ENCODE measurements around the gene BCORL1.

The BCORL1 gene

DNA sequence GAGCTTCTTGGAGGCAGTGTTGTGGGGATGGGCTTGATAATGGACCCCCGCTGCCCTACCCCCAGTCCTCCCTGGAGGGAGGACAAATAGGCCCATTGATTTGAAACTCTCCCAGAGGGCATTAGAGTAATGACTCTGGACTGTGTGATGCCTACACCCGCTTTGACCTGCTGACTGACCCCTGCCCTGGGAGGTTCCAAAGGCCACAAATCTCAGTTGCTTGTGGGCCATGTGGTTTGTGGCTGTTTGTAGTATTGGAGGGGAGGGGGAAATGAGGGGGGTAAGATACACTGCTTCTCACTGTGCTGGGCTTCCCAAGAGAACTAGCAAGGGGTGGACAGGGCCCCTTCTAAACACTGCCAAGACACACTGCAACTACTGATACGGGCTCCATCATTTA is 27.6 kb upstream of the BCORL1 start:
- Histone ChIP-seq H3K36me3 (ENCODE audit: control insufficient read depth, insufficient read depth, low read length) (no peaks in the 10 kb centered on the region), H3K9ac (ENCODE audit: low read length) (no peak overlapping the region), H3K27me3 (ENCODE audit: control insufficient read depth, insufficient read depth, low read length) (peaks cover 10% of the 10 kb centered on the region), H3K9me3 (ENCODE audit: control insufficient read depth, low read length) (no peaks in the 10 kb centered on the region), H3K4me1 (ENCODE audit: control insufficient read depth, insufficient read depth, low read length) (peaks cover 8% of the 10 kb centered on the region), H3K4me3 (ENCODE audit: low read length) (no peak overlapping the region)

DNA sequence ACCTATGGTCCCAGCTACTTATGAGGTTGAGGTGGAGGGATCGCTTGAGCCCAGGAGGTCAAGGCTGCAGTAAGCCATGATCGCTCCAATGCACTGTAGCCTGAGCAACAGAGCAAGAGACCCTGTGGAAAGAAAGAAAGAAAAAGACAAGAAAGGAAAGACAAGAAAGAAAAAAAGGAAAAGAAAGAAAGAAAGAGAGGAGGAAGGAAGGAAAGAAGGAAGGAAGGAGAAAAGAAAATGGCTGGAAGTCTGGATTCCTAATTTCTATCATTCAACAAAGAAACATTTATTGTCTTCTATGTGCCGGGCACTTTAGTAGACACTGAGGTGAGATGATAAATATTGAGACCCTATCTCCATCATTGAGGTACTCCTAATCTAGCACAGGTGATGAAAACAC is 26.8 kb upstream of the BCORL1 start:
- Histone ChIP-seq H3K9ac (ENCODE audit: low read length) (no peak overlapping the region), H3K4me3 (ENCODE audit: low read length) (no peak overlapping the region), H3K4me1 (ENCODE audit: control insufficient read depth, insufficient read depth, low read length) (peaks cover 8% of the 10 kb centered on the region), H3K9me3 (ENCODE audit: control insufficient read depth, low read length) (no peaks in the 10 kb centered on the region), H3K36me3 (ENCODE audit: control insufficient read depth, insufficient read depth, low read length) (no peaks in the 10 kb centered on the region), H3K27me3 (ENCODE audit: control insufficient read depth, insufficient read depth, low read length) (peaks cover 10% of the 10 kb centered on the region)

DNA sequence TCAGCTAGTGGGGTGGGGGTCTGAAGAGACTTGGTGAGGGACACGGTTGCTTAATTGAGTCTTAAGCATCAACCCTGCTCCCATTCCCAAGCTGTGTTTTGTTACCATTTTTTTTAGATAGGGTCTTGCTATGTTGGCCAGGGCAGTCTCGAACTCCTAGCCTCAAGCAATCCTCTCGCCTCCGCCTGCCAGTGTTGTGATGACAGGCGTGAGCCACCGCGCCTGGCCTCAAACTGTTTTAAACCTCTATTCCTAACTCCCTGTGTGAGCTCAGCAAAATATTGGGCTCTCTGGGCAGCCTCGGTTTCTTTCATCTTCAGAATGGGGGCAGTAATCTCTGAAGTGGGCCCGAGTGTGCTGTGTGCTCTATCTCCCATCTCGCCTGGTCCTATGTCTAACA is 26.3 kb upstream of the BCORL1 start:
- H3K36me3 ChIP-seq (ENCODE audit: control insufficient read depth, insufficient read depth, low read length) = no peaks in the 10 kb centered on the region
- peaks cover 10% of the 10 kb centered on the region for H3K27me3 ChIP-seq (ENCODE audit: control insufficient read depth, insufficient read depth, low read length)
- no peak overlapping the region for H3K9ac ChIP-seq (ENCODE audit: low read length)
- H3K9me3 ChIP-seq (ENCODE audit: control insufficient read depth, low read length) = no peaks in the 10 kb centered on the region
- H3K4me3 ChIP-seq (ENCODE audit: low read length) = no peak overlapping the region
- H3K4me1 ChIP-seq (ENCODE audit: control insufficient read depth, insufficient read depth, low read length) = peaks cover 8% of the 10 kb centered on the region

DNA sequence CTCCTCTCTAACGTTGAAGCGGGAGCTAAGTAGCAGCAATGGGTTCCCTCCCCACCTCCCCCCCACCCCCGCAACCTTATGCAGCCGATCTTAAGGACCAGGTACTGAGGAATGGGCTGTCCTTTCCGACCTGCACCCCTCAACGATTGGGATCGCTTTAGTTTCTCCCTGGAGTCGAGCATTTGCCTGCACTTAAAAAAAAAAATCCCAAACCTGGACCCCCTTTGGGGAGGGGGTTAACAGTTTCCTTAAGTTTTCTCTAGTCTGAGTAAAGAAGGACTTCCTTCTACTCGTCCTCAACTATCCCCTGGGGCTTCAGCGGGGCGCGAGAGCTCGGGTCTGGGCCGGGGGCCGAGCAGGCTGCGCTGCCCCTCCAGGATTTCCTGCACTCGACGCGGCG is 25.7 kb upstream of the BCORL1 start:
- no peaks in the 10 kb centered on the region for H3K9me3 ChIP-seq (ENCODE audit: control insufficient read depth, low read length)
- peaks cover 10% of the 10 kb centered on the region for H3K27me3 ChIP-seq (ENCODE audit: control insufficient read depth, insufficient read depth, low read length)
- H3K4me3 ChIP-seq (ENCODE audit: low read length) = no peak overlapping the region
- peaks cover 11% of the 10 kb centered on the region for H3K4me1 ChIP-seq (ENCODE audit: control insufficient read depth, insufficient read depth, low read length)
- H3K9ac ChIP-seq (ENCODE audit: low read length) = no peak overlapping the region
- H3K36me3 ChIP-seq (ENCODE audit: control insufficient read depth, insufficient read depth, low read length) = no peaks in the 10 kb centered on the region

DNA sequence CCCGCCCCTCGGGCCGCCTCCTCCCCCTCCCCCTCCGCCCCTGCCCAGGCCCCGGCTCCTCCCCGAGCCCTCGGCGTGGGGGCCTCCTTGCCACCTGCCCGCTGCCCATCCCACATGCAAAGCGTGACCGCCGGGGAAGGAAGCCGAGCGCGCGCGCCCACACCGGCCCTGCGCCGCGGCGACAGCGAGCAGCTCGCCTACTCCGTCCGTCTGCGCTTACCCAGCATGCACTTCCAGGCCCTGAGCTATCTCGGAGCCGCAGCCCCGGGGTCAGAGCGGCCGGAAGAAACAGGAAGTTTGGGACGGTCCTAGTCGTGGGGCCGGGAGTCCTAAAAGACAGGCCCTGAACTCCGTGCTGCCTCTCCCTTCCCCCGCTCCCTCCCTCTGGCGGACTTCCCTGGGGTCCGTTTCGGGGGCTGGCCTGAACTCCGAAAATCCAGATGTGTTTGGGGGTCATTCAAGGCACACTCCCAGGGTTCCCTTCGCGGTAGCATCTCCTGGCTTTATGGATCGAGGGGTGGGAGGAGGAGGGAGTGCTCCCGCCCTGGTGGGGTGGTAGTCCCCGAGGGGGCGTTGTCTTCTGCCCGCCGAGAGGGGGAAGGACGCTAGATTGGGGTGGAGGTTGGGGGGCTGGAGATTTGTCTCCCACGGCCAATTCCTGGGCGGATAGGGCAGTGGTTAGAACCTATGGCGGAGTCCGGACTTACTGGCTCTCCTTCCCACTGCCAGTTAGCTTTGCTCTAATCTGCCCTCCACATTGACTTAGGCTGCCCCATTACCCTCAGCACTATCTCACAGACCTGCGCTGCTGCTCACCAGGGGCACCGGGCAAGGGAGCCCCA is 25.0 kb upstream of the BCORL1 start:
- H3K27me3 ChIP-seq (ENCODE audit: control insufficient read depth, insufficient read depth, low read length) = peaks cover 6% of the 10 kb centered on the region

DNA sequence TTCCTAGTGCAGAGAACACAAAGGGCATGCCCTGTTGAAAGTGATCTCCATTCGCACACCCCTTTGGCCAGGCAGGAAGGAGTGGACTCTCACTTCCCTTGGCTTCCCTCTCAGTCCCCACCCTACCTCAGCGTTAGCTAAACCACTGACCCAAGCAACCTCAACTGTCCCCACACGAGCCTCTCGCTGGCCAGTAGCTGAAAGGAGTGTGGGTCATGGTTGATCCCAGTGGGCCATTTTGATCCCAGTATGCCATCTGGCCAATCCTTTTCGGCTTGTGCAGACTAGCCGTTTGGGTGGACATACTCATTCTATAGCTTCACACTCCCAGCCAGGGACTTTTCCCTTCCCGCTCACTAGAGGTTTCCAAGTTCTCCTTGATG is 24.4 kb upstream of the BCORL1 start:
- Histone ChIP-seq H3K36me3 (ENCODE audit: control insufficient read depth, insufficient read depth, low read length) (no peaks in the 10 kb centered on the region), H3K9ac (ENCODE audit: low read length) (no peak overlapping the region), H3K4me3 (ENCODE audit: low read length) (no peak overlapping the region), H3K27me3 (ENCODE audit: control insufficient read depth, insufficient read depth, low read length) (peaks cover 3% of the 10 kb centered on the region), H3K4me1 (ENCODE audit: control insufficient read depth, insufficient read depth, low read length) (peaks cover 10% of the 10 kb centered on the region), H3K9me3 (ENCODE audit: control insufficient read depth, low read length) (no peaks in the 10 kb centered on the region)

More for the DNA sequence above, 25.0 kb upstream of the BCORL1 start:
- H3K9ac ChIP-seq (ENCODE audit: low read length) = peak overlapping the region; percentile 59
- H3K4me3 ChIP-seq (ENCODE audit: low read length) = peak overlapping the region; percentile 25
- peaks cover 10% of the 10 kb centered on the region for H3K4me1 ChIP-seq (ENCODE audit: control insufficient read depth, insufficient read depth, low read length)
- no peaks in the 10 kb centered on the region for H3K9me3 ChIP-seq (ENCODE audit: control insufficient read depth, low read length)
- H3K36me3 ChIP-seq (ENCODE audit: control insufficient read depth, insufficient read depth, low read length) = no peaks in the 10 kb centered on the region

DNA sequence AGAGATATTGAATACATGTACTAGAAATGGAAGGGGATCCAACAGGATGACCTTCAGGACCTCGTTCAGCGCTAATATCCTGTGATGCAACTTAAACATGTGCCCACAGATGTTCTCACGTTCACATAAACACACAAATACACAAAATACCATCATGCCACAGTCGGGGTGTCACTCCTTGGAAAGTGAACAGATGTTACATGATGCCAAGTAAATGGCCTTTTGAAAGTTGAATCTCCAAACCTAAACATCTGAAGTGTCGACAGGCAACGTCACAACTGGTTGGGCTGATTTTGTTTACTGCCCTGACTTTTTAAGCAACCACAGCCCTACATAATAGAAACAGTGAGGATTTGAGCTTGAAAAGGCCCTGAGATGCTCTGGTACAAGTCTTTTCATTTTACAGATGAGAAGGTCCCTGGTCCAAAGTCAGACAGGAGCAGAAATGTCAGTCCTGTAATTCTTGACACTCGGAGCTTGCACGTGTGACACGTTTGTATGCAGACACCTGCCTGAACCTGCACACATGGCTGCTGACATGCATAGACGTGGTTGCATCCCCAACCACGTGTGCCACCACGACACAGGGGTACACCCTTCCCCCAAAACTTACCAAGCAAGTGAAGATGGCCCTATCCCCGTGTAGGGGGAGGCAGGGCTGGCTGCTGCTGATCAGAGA is 23.5 kb upstream of the BCORL1 start:
- Histone ChIP-seq H3K36me3 (ENCODE audit: control insufficient read depth, insufficient read depth, low read length) (no peaks in the 10 kb centered on the region), H3K4me1 (ENCODE audit: control insufficient read depth, insufficient read depth, low read length) (peaks cover 10% of the 10 kb centered on the region), H3K9me3 (ENCODE audit: control insufficient read depth, low read length) (no peaks in the 10 kb centered on the region), H3K4me3 (ENCODE audit: low read length) (no peak overlapping the region), H3K27me3 (ENCODE audit: control insufficient read depth, insufficient read depth, low read length) (no peaks in the 10 kb centered on the region), H3K9ac (ENCODE audit: low read length) (no peak overlapping the region)

DNA sequence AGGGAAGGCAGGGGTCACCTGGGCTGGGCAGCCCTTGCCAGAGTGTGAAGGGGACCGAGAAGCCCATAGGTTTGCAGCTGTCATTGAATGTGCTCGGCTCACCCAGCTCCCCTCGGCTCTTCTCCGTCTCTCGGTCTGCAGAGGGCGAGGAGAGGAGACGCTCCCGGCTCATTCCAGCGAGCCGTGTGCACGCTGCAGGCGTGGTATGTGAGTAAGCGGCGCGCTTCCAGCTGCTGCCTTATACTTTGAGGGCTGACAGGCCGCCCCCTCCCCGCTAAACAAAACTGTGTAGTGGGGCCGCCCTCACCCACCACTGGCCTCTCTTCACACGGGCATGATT is 23.0 kb upstream of the BCORL1 start:
- Histone ChIP-seq H3K4me1 (ENCODE audit: control insufficient read depth, insufficient read depth, low read length) (peaks cover 10% of the 10 kb centered on the region), H3K4me3 (ENCODE audit: low read length) (no peak overlapping the region), H3K9ac (ENCODE audit: low read length) (no peak overlapping the region), H3K36me3 (ENCODE audit: control insufficient read depth, insufficient read depth, low read length) (no peaks in the 10 kb centered on the region), H3K9me3 (ENCODE audit: control insufficient read depth, low read length) (no peaks in the 10 kb centered on the region), H3K27me3 (ENCODE audit: control insufficient read depth, insufficient read depth, low read length) (no peaks in the 10 kb centered on the region)

DNA sequence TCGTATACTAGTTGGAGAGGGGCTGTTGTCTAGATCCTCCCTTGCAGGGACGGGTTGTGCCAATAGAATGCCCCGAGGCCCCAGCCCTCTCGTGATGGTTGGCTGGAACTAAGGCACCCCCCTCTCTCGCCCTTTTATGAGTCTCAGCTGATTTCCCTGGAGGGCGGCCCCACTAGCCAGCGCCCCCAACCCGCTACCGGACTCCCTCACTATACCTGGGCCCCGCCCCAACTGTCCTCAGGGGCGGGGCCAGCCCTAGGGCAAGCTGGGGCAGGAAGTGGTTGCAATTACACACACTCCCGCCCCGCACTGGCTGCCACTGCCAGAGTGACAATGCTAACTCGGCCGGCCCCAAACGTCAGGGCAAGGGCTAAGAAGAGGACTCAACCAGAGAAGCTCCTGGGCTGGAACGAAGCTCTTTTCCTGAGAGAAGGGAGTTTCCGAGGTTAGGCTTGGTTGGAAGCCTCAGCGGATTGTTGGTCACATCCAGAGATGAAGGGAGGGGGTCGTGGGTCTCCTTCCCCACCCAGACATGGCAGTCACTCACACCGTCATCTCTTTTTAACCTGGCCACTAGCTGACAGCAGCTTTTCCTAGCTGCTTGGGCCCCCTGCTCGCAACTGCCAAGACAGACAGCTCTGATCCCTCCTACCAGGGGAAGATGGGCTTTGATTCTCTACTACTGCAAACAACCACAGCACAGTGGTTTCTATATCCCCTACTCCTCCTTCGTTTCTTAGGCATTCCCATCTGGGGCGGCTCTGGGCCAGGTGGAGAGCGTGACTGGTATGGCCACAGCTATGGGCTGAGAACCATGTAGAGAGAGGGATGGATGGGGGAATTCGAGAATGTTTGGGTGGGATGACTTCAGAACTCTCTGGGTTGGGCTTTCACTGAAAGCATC is 21.0 kb upstream of the BCORL1 start:
- Histone ChIP-seq H3K9ac (ENCODE audit: low read length) (peak overlapping the region; percentile 66), H3K9me3 (ENCODE audit: control insufficient read depth, low read length) (no peaks in the 10 kb centered on the region), H3K4me3 (ENCODE audit: low read length) (no peak overlapping the region), H3K36me3 (ENCODE audit: control insufficient read depth, insufficient read depth, low read length) (no peaks in the 10 kb centered on the region), H3K4me1 (ENCODE audit: control insufficient read depth, insufficient read depth, low read length) (peaks cover 10% of the 10 kb centered on the region), H3K27me3 (ENCODE audit: control insufficient read depth, insufficient read depth, low read length) (no peaks in the 10 kb centered on the region)

DNA sequence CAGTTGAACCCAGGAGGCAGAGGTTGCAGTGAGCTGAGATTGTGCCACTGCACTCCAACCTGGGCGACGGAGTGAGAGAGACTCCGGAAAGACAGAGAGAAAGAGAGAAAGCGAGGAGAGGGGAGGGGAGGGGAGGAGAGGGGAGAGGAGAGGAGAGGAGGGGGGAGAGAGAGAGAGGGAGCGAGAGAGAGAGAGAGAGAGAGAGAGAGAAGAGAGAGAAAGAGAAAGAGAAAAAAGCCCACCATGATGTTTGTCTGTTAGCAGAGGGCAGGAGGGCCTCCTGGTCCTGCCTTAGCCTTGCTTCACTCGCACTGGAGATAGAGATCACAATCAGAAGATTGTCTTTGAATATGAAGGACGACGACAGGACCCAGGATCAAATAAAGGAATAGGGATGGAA is 18.7 kb upstream of the BCORL1 start:
- H3K9ac ChIP-seq (ENCODE audit: low read length) = no peak overlapping the region
- H3K4me1 ChIP-seq (ENCODE audit: control insufficient read depth, insufficient read depth, low read length) = peaks cover 5% of the 10 kb centered on the region
- H3K36me3 ChIP-seq (ENCODE audit: control insufficient read depth, insufficient read depth, low read length) = no peaks in the 10 kb centered on the region
- no peaks in the 10 kb centered on the region for H3K27me3 ChIP-seq (ENCODE audit: control insufficient read depth, insufficient read depth, low read length)
- no peak overlapping the region for H3K4me3 ChIP-seq (ENCODE audit: low read length)
- no peaks in the 10 kb centered on the region for H3K9me3 ChIP-seq (ENCODE audit: control insufficient read depth, low read length)

DNA sequence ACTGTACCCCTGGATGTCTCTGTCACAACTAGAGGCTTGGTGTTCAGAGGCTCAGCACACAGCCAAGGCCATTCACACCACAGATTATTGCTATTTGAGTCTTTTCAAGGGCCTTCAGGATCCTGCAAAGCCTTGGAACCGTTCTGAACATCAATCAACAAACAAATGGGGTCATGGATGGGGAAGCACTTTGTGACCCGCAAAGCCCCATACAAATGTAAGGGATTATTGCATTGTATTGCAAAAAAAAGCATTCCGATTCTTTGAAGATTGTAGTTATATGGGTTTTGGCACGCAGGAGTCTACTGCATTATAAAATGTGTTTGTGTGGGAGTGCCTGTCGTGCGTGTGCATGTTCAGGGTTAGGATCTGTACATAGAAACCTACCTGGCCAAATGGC is 17.3 kb upstream of the BCORL1 start:
- Histone ChIP-seq H3K4me3 (ENCODE audit: low read length) (no peak overlapping the region), H3K4me1 (ENCODE audit: control insufficient read depth, insufficient read depth, low read length) (peaks cover 5% of the 10 kb centered on the region), H3K27me3 (ENCODE audit: control insufficient read depth, insufficient read depth, low read length) (no peaks in the 10 kb centered on the region), H3K9ac (ENCODE audit: low read length) (no peak overlapping the region), H3K9me3 (ENCODE audit: control insufficient read depth, low read length) (no peaks in the 10 kb centered on the region), H3K36me3 (ENCODE audit: control insufficient read depth, insufficient read depth, low read length) (no peaks in the 10 kb centered on the region)

DNA sequence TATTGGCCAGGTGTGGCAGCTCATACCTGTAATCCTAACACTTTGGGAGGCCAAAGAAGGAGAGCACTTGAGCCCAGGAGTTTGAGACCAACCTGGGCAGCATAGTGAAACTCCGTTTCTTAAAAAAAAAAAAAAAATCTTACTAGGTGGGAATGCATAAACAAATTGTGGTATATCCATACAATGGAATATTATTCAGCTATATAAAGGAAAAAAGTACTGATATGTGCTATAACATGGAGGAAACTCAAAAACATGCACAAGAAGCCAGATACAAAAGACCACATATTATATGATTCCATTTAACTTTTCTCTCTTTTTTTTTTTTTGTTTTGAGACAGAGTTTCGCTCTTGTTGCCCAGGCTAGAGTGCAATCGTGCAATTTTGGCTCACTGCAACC is 13.5 kb upstream of the BCORL1 start:
- no peak overlapping the region for H3K9ac ChIP-seq (ENCODE audit: low read length)
- no peak overlapping the region for H3K4me3 ChIP-seq (ENCODE audit: low read length)
- no peaks in the 10 kb centered on the region for H3K36me3 ChIP-seq (ENCODE audit: control insufficient read depth, insufficient read depth, low read length)
- no peaks in the 10 kb centered on the region for H3K27me3 ChIP-seq (ENCODE audit: control insufficient read depth, insufficient read depth, low read length)
- H3K4me1 ChIP-seq (ENCODE audit: control insufficient read depth, insufficient read depth, low read length) = no peaks in the 10 kb centered on the region
- no peaks in the 10 kb centered on the region for H3K9me3 ChIP-seq (ENCODE audit: control insufficient read depth, low read length)

Measured in mucosa of stomach (tissue), 1 donor.